ENCODE measurements around the gene SLAMF6.

SLAMF6 gene

GRCh38 chr1:160491981-160492380, 31.1 kb downstream of the SLAMF6 start:
- Histone ChIP-seq H3K4me3 (ENCODE audit: low read depth, low read length) (no peak overlapping the region), H3K9me3 (ENCODE audit: severe bottlenecking) (peaks cover 4% of the 10 kb centered on the region), H3K36me3 (no peaks in the 10 kb centered on the region), H3K27ac (no peak overlapping the region), H3K27me3 (ENCODE audit: insufficient read depth, low read depth, severe bottlenecking) (peaks cover 98% of the 10 kb centered on the region)
- no peak for TF ChIP-seq CTCF (IDR thresholded peaks at IDR 0.05; ENCODE audit: low read depth, low read length)
- DNase-seq: no peak

- Histone ChIP-seq H3K4me3 (ENCODE audit: low read depth, low read length) (no peak overlapping the region), H3K27me3 (ENCODE audit: insufficient read depth, low read depth, severe bottlenecking) (peaks cover 99% of the 10 kb centered on the region), H3K27ac (no peak overlapping the region), H3K36me3 (no peaks in the 10 kb centered on the region), H3K9me3 (ENCODE audit: severe bottlenecking) (peaks cover 4% of the 10 kb centered on the region)
- DNase-seq: no peak
- TF ChIP-seq CTCF (IDR thresholded peaks at IDR 0.05; ENCODE audit: low read depth, low read length): no peak
These were observed 32.0 kb downstream of the SLAMF6 start for GRCh38 chr1:160491017-160491416.

- Histone ChIP-seq H3K9me3 (ENCODE audit: severe bottlenecking) (peaks cover 6% of the 10 kb centered on the region), H3K36me3 (no peaks in the 10 kb centered on the region), H3K27ac (no peak overlapping the region), H3K27me3 (ENCODE audit: insufficient read depth, low read depth, severe bottlenecking) (peaks cover 100% of the 10 kb centered on the region), H3K4me3 (ENCODE audit: low read depth, low read length) (no peak overlapping the region)
- no peak for TF ChIP-seq CTCF (IDR thresholded peaks at IDR 0.05; ENCODE audit: low read depth, low read length)
- DNase-seq: no peak
These were observed 33.4 kb downstream of the SLAMF6 start for GRCh38 chr1:160489513-160490261.

- Histone ChIP-seq H3K4me3 (ENCODE audit: low read depth, low read length) (no peak overlapping the region), H3K36me3 (no peaks in the 10 kb centered on the region), H3K27ac (no peak overlapping the region), H3K27me3 (ENCODE audit: insufficient read depth, low read depth, severe bottlenecking) (peaks cover 97% of the 10 kb centered on the region), H3K9me3 (ENCODE audit: severe bottlenecking) (peaks cover 2% of the 10 kb centered on the region)
- no peak for TF ChIP-seq CTCF (IDR thresholded peaks at IDR 0.05; ENCODE audit: low read depth, low read length)
- no peak for DNase-seq
These were observed 34.6 kb downstream of the SLAMF6 start for GRCh38 chr1:160488347-160489058.

GRCh38 chr1:160486453-160486852, 36.6 kb downstream of the SLAMF6 start:
- no peak for TF ChIP-seq CTCF (IDR thresholded peaks at IDR 0.05; ENCODE audit: low read depth, low read length)

More at GRCh38 chr1:160486453-160486852, 36.6 kb downstream of the SLAMF6 start:
- Histone ChIP-seq H3K4me3 (ENCODE audit: low read depth, low read length) (no peak overlapping the region), H3K27ac (no peak overlapping the region), H3K9me3 (ENCODE audit: severe bottlenecking) (peaks cover 4% of the 10 kb centered on the region), H3K36me3 (no peaks in the 10 kb centered on the region), H3K27me3 (ENCODE audit: insufficient read depth, low read depth, severe bottlenecking) (peaks cover 96% of the 10 kb centered on the region)
- DNase-seq: no peak

All from WERI-Rb-1 (cell line).